CD14-positive monocyte (primary cell): ENCODE results near the gene MYO7B. TPM values are rescaled to one million over a fixed set of nuclear protein-coding genes. Genes with fewer than 3 reads are reported as not detected.
A peak's percentile ranks its signal among the peaks of the same experiment; 100 is the strongest.

ENCODE experiments used
- DNase-seq, 3 donors: peaks; one replicate each; pipeline ENCODE4 v3.0.0-alpha.2; 2011 to 2022
- H2AFZ ChIP-seq: 2 replicates; pipeline ENCODE4 v1.6.0; 2012; ENCODE audit warnings: mild to moderate bottlenecking, low read depth, low read length, inconsistent platforms; ENCODE audit not compliant: insufficient read depth, poor library complexity, severe bottlenecking
- H3K27ac ChIP-seq, 2 donors: 1 replicate in 1 of 2; 2 replicates in 1 of 2; pipeline ENCODE4 v1.5.1; 2012 to 2013; ENCODE audit warnings: low read length in 2 of 2, control low read depth in 1 of 2, inconsistent platforms in 1 of 2, low read depth in 1 of 2, mild to moderate bottlenecking in 1 of 2
- H3K27me3 ChIP-seq, 2 donors: one replicate each; pipeline versions ENCODE4 v1.6.0 to v1.6.1; 2011 to 2013; ENCODE audit warnings: low read length in 2 of 2; ENCODE audit not compliant: control insufficient read depth in 2 of 2, insufficient read depth in 2 of 2
- H3K36me3 ChIP-seq, 2 donors: replicated peaks in 1 of 2; 1 replicate in 1 of 2; 2 replicates in 1 of 2; pipeline versions ENCODE4 v1.5.1 to v1.6.1; 2012 to 2013; ENCODE audit warnings: low read length in 2 of 2, control low read depth in 1 of 2, inconsistent platforms in 1 of 2, mild to moderate bottlenecking in 1 of 2; ENCODE audit not compliant: insufficient read depth in 2 of 2, control insufficient read depth in 1 of 2
- H3K4me1 ChIP-seq, 2 donors: 1 replicate in 1 of 2; 2 replicates in 1 of 2; pipeline versions ENCODE4 v1.5.1 to v1.6.1; 2012 to 2013; ENCODE audit warnings: low read length in 2 of 2, control low read depth in 1 of 2, inconsistent platforms in 1 of 2, mild to moderate bottlenecking in 1 of 2, moderate library complexity in 1 of 2; ENCODE audit not compliant: insufficient read depth in 2 of 2, control insufficient read depth in 1 of 2
- H3K4me2 ChIP-seq: replicated peaks from 2 replicates; pipeline ENCODE3; 2012; ENCODE audit warnings: low read length, moderate library complexity, mild to moderate bottlenecking; ENCODE audit not compliant: poor library complexity, severe bottlenecking; ENCODE audit errors: extremely low read depth
- H3K4me3 ChIP-seq, 3 experiments: fragments of 200-600 bp in 1 of 3; sonication (generic) in 1 of 3; replicated peaks in 1 of 3; 1 replicate in 2 of 3; 2 replicates in 1 of 3; pipeline ENCODE4 v1.5.1; 2011 to 2013; ENCODE audit warnings: low read length in 3 of 3, mild to moderate bottlenecking in 3 of 3, control low read depth in 2 of 3, low read depth in 2 of 3, inconsistent platforms in 1 of 3, moderate library complexity in 1 of 3
- H3K79me2 ChIP-seq: 2 replicates; pipeline ENCODE4 v1.6.0; 2012; ENCODE audit warnings: mild to moderate bottlenecking, control low read depth, inconsistent platforms, low read length, moderate library complexity; ENCODE audit not compliant: insufficient read depth
- H3K9ac ChIP-seq: 2 replicates; pipeline ENCODE4 v1.6.0; 2017; ENCODE audit warnings: low read length, mild to moderate bottlenecking; ENCODE audit not compliant: insufficient read depth, poor library complexity, severe bottlenecking
- H3K9me3 ChIP-seq, 2 donors: replicated peaks in 1 of 2; 1 replicate in 1 of 2; 2 replicates in 1 of 2; pipeline versions ENCODE4 v1.5.1 to v1.6.1; 2012 to 2013; ENCODE audit warnings: low read length in 2 of 2, control low read depth in 1 of 2; ENCODE audit not compliant: control insufficient read depth in 1 of 2, insufficient read depth in 1 of 2
- H4K20me1 ChIP-seq: 2 replicates; pipeline ENCODE4 v1.6.0; 2012; ENCODE audit warnings: mild to moderate bottlenecking, low read length, control low read depth, moderate library complexity; ENCODE audit not compliant: insufficient read depth
- H3K27ac Mint-ChIP-seq, 7 donors: one replicate each; pipeline ENCODE4 v1.8.0; 2020; ENCODE audit warnings: mild to moderate bottlenecking in 7 of 7, mixed read lengths in 7 of 7, moderate library complexity in 6 of 7, inconsistent platforms in 2 of 7
- H3K27me3 Mint-ChIP-seq, 3 donors: one replicate each; pipeline ENCODE4 v1.8.0; 2021 to 2022; ENCODE audit warnings: low read depth in 3 of 3, mild to moderate bottlenecking in 3 of 3, mixed read lengths in 3 of 3, moderate library complexity in 3 of 3, inconsistent platforms in 1 of 3
- H3K36me3 Mint-ChIP-seq, 2 donors: one replicate each; pipeline ENCODE4 v1.8.0; 2020; ENCODE audit warnings: mixed read lengths in 2 of 2, inconsistent platforms in 1 of 2, mild to moderate bottlenecking in 1 of 2
- H3K4me1 Mint-ChIP-seq: one replicate; pipeline ENCODE4 v1.8.0; 2020; ENCODE audit warnings: mild to moderate bottlenecking, mixed read lengths
- H3K4me3 Mint-ChIP-seq, 2 donors: one replicate each; pipeline ENCODE4 v1.8.0; 2020; ENCODE audit warnings: mild to moderate bottlenecking in 2 of 2, mixed read lengths in 2 of 2, moderate library complexity in 1 of 2
- H3K9me3 Mint-ChIP-seq, 7 donors: one replicate each; pipeline ENCODE4 v1.8.0; 2020 to 2022; ENCODE audit warnings: mixed read lengths in 7 of 7, mild to moderate bottlenecking in 6 of 7, moderate library complexity in 6 of 7, inconsistent platforms in 2 of 7
- WGBS: methylation state at CpG from one replicate; pipeline ENCODE4 v1.1.5; 2013; ENCODE audit warnings: missing lambda C conversion rate; ENCODE audit not compliant: insufficient coverage; 5-methylcytosine and 5-hydroxymethylcytosine counted together
- intact Hi-C, 2 donors: fragments of 100-400 bp; cut with micrococcal nuclease; formaldehyde crosslinking; loops; one replicate each; pipeline versions ENCODE4 v1.15.0 to v1.15.1; 2023
- polyA plus RNA-seq, 3 donors: library from polyadenylated mRNA; depleted of rRNA in 1 of 3; unstranded in 2 of 3; stranded (reverse) in 1 of 3; fragments of 300-500 nt in 2 of 3; fragments of >200 nt in 1 of 3; fragmentation: Illumina TruSeq in 2 of 3; gene quantifications; 1 replicate in 2 of 3; 2 replicates in 1 of 3; pipeline ENCODE4 v1.2.3, GENCODE V29; 2012 to 2021
- TF ChIP-seq, protein P1 (sequence below): fragments of 200-600 bp; IDR thresholded peaks from one replicate; pipeline ENCODE4 v1.8.0; 2022; ENCODE audit warnings: antibody characterized with exemption, mild to moderate bottlenecking

MYO7B gene
- polyA plus RNA-seq, 3 donors, result 7.3 to 9.8 (median 9.0) TPM

DNA sequence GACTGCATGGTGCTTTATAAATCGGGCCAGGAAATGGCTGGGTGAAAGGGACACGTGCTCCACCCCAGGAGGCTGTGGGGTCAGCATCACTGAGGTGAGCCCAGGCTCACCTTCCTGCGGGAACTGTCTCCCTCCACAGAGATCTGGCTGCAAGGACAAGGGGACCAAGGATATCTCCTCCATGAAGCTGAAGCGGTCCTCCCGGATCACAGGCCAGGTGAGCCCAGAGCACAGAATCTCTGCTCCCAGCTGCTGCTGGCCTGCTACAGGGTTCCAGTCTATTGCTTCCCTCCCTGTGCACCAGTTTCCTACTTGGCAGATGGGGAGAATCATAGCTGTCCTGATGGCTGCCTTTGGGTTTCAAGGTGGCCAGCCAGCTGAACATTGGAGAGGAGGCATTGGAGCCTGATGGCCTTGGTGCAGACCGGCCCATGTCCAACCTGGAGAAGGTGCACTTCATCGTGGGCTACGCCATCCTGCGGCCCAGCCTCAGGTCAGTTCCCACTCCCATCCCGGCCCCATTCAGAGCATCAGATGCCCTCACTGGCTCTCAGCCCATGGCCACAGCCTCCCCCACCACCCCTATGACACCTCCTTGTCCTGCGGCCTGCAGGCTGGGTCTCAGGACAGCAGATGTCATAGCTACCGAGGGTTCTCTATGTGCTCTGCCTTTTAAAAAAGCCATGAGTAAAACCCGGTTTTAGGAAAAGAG is 76.8 kb downstream of the MYO7B start:
- H2AFZ ChIP-seq, result no peak overlapping the region
- 97% methylated on average over 12 of the region's 13 CpGs for WGBS
- H3K27ac ChIP-seq, result no peak overlapping the region
- Mint-ChIP-seq H3K27me3 (peaks cover 1 to 7% (median 1%) of the 10 kb centered on the region in 3 donors), H3K36me3 (peaks cover 0 to 11% of the 10 kb centered on the region in 2 donors), H3K4me3 (no peak overlapping the region), H3K4me1 (peaks cover 6% of the 10 kb centered on the region), H3K27ac (no peak overlapping the region), H3K9me3 (peaks cover 16 to 29% (median 24%) of the 10 kb centered on the region in 7 donors)
- intact Hi-C loops, result no loop called here
- no peaks in the 10 kb centered on the region for H3K36me3 ChIP-seq
- H3K4me3 ChIP-seq, result no peak overlapping the region
- no peaks in the 10 kb centered on the region for H3K27me3 ChIP-seq
- TF ChIP-seq, protein P1, sequence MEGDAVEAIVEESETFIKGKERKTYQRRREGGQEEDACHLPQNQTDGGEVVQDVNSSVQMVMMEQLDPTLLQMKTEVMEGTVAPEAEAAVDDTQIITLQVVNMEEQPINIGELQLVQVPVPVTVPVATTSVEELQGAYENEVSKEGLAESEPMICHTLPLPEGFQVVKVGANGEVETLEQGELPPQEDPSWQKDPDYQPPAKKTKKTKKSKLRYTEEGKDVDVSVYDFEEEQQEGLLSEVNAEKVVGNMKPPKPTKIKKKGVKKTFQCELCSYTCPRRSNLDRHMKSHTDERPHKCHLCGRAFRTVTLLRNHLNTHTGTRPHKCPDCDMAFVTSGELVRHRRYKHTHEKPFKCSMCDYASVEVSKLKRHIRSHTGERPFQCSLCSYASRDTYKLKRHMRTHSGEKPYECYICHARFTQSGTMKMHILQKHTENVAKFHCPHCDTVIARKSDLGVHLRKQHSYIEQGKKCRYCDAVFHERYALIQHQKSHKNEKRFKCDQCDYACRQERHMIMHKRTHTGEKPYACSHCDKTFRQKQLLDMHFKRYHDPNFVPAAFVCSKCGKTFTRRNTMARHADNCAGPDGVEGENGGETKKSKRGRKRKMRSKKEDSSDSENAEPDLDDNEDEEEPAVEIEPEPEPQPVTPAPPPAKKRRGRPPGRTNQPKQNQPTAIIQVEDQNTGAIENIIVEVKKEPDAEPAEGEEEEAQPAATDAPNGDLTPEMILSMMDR, result no peak
- no peaks in the 10 kb centered on the region for H4K20me1 ChIP-seq
- no peaks in the 10 kb centered on the region for H3K4me1 ChIP-seq
- H3K9me3 ChIP-seq, result peaks cover 6 to 25% of the 10 kb centered on the region in 2 donors
- no peak overlapping the region for H3K9ac ChIP-seq
- no peak for DNase-seq
- H3K4me2 ChIP-seq, result no peak overlapping the region
- H3K79me2 ChIP-seq, result no peaks in the 10 kb centered on the region

DNA sequence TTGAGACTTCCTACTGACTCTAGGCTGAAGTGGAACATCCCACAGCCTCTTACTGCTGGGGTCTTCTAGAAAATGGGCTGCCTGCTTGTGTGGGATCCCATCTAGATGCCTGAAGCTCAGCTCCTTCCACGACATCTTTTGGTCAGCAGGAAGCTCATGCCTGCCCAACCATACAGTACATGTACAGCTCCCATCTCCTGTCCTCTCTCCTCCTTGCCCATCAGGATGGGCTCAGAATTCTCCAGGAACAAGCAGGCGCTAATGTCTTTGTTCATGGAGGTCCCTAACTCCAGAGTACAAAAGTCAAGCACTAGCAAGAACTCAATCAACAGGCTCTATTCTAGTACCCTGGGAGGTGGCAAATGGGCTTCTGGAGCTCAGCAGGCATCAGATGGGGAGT is 78.8 kb downstream of the MYO7B start:
- Mint-ChIP-seq H3K9me3 (peaks cover 16 to 29% (median 24%) of the 10 kb centered on the region in 7 donors), H3K27me3 (peaks cover 1 to 7% (median 2%) of the 10 kb centered on the region in 3 donors)
- intact Hi-C loops, result no loop called here

More for the DNA sequence above, 78.8 kb downstream of the MYO7B start:
- no peaks in the 10 kb centered on the region for H3K79me2 ChIP-seq
- TF ChIP-seq, protein P1, result no peak
- 100% methylated on average over 1 of the region's 2 CpGs for WGBS
- peaks cover 0 to 11% of the 10 kb centered on the region in 2 donors for H3K36me3 Mint-ChIP-seq
- H2AFZ ChIP-seq, result no peak overlapping the region
- no peaks in the 10 kb centered on the region for H3K4me1 ChIP-seq
- H3K4me2 ChIP-seq, result no peak overlapping the region
- no peak overlapping the region for H3K4me3 ChIP-seq
- H3K9me3 ChIP-seq, result peaks cover 6 to 25% of the 10 kb centered on the region in 2 donors
- H3K27ac Mint-ChIP-seq, result peak overlapping the region in 1 of 7 donors; percentile 57
- no peak overlapping the region for H3K9ac ChIP-seq
- H3K36me3 ChIP-seq, result no peaks in the 10 kb centered on the region
- no peak overlapping the region for H3K4me3 Mint-ChIP-seq
- H3K27me3 ChIP-seq, result no peaks in the 10 kb centered on the region
- no peak overlapping the region for H3K27ac ChIP-seq
- DNase-seq, result no peak
- peaks cover 6% of the 10 kb centered on the region for H3K4me1 Mint-ChIP-seq
- no peaks in the 10 kb centered on the region for H4K20me1 ChIP-seq
